ENCODE data around the gene RARA.
A peak's percentile ranks its signal among the peaks of the same experiment; 100 is the strongest.

The RARA gene

GRCh38 chr17:40347319-40348135 lies 38.5 kb downstream of the RARA start:
- no peak for DNase-seq

DNA sequence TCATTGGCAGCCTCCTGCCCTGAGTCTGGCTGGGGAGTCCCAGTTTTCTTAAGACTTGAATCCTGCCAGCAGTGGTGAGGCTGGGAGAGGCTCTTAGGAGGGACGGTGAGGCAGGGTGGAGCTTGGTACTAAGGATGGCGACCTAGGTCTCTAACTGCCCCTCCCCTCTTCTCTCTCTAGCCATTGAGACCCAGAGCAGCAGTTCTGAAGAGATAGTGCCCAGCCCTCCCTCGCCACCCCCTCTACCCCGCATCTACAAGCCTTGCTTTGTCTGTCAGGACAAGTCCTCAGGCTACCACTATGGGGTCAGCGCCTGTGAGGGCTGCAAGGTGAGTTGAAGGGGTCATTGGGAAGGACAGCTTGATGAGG lies 39.1 kb downstream of the RARA start:
- DNase-seq, result no peak

DNA sequence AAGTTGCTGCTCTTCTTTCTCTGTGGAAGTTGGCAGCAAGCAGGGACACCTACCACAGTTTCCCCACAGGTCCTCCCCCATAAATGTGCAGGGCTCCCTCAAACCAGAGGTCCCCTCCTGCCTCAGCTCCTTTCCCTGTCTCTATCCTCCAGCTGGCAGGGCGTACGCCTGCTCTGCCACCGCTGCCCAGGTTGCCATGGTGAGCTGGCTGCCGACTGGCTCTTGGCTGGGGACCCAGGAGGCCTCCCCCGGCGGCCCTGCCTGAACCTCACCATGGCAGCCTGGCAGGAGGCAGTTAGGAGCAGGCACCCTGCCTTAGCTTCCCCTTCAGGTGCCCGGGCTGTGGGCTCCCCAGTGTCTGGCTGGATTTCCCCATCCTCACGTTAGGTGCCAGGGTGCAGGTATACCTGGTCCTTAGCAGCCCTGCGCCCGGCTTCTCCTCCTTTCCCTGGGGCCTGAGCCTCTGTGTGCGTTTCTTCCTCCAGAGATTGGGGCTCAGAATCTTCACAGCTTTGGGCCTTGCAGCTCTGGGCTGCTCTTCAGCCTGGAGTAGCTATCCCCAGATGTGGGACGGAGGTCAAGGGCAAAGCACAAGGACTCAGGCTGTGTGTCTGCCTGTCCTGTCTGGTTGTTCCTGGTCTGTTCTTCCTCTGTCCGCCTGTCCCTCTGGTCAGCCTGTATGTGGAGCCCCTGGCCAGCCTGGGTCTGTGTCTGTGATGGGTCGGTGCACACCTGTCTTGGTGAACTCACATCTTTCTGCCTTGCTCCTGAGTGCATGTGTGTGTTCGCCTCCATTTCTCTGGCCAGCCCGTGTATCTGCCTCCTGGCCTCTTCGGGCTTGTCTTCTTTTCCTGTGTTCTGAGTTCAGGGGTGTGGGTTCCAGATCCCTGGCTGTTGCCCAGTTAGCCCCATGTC lies 39.8 kb downstream of the RARA start:
- DNase-seq, result no peak

DNA sequence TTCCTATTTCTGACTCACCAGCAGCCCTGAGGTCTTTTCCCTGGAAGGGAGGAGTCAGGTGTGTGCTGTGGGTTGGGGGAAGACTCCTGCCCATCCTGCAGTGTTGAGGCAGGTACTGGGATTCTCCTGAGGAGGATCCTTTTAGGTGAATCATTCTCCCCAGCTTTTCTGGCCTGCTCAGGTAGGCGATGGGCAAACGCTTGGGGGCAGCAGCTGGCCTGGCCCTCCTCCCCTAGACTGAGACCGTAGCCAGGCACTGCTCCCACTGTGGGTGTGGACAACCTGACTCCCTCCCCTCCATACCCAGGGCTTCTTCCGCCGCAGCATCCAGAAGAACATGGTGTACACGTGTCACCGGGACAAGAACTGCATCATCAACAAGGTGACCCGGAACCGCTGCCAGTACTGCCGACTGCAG lies 40.5 kb downstream of the RARA start:
- DNase-seq, result no peak

DNA sequence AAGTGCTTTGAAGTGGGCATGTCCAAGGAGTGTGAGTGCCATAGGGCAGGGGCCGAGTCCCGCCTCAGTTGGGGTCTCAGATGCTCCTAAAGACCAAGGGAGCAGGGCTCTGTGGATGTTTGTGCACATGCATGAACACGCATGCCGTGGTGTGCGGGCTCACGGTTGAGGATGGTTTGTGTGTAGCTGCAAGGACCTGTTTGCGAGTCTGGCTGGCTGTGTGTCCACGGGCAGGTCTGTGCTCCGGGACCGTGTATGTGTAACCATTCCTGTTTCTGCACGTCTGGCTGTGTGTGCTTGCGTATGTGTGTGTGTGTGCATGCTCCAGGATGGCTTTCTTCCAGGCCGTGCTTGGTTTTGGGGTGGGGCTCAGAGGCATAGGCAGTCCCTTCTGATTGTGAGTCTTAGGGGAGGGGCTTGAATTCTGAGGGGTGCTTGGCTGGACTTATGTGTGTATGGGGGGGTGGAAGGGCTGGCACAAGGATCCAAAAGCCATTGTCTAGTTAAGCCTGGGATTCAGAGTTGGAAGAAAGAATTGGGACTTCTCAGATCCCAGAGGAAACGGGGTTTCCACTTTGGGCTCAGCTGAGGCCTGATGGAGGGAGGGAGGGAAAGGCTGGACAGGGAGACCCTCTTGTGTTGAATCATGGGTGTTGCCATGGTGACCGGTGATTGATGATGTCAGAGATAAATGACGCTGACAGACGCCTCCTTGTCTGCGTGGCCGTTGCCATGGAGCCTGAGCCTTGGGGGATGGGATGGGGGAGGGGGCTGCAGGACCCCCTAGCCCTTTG lies 41.1 kb downstream of the RARA start:
- no peak for DNase-seq

DNA sequence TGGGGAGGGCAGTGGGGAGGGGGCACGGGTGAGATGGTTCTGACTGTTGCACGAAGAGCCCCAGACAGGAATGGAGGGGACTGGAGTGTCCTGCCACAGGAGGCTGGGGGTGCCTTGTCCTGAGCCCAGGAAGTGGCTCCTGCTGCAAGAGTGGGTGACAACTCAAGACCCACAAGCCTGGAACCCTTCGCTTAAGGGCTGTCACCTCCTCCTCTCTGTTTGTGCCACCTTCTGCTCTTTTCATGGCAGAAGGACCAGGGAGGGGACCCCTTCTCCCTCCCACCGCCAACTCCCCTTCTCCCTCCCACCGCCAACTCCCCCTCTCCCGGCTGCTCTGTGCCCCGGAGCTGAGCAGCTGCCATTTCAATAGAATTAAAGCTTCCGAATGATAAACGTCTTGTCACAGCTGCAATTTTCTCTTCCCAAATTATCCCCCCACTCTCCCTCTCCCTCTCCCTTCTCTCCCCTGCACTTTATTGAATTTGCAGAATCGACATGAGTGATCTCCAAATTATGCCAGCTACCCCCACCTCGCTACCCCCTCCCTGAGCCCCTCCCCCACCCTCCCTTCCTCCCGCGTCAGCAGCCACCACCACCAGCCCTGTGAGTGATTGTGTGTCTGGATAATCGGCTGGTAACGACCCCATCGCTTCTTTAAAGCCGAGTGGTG lies 41.8 kb downstream of the RARA start:
- DNase-seq, result no peak

- DNase-seq, result no peak
Measured at GRCh38 chr17:40351359-40352236, 42.6 kb downstream of the RARA start.

- DNase-seq, result no peak
Measured at GRCh38 chr17:40352237-40352778, 43.3 kb downstream of the RARA start.

DNA sequence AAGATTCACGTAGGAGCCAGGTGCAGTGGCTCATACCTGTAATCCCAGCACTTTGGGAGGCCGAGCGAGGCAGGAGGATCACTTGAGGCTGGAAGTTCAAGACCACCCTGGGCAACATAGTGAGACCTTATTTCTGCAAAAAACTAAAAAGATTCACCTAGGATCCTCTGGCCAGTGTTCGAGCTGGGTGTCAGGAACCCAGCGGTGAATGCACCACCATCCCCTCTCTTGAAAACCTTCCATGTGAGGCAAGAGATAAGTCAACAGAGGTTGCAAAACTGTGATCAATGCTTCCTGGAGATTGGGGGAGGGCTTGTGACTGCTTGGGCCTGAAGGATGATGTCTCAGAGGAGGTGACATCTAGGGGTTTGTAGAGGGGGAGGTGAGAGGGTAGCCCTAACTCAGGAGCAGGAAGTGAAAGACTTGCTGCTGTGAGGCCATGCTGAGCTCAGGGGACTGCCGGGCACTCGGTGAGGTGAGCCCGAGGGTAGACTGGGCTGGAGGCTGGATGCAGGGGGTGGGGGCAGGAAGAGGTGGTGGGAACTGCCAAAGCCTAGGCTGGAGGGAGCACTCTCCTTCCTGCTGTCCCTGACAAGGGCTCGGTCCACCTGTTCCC lies 43.9 kb downstream of the RARA start:
- no peak for DNase-seq

DNA sequence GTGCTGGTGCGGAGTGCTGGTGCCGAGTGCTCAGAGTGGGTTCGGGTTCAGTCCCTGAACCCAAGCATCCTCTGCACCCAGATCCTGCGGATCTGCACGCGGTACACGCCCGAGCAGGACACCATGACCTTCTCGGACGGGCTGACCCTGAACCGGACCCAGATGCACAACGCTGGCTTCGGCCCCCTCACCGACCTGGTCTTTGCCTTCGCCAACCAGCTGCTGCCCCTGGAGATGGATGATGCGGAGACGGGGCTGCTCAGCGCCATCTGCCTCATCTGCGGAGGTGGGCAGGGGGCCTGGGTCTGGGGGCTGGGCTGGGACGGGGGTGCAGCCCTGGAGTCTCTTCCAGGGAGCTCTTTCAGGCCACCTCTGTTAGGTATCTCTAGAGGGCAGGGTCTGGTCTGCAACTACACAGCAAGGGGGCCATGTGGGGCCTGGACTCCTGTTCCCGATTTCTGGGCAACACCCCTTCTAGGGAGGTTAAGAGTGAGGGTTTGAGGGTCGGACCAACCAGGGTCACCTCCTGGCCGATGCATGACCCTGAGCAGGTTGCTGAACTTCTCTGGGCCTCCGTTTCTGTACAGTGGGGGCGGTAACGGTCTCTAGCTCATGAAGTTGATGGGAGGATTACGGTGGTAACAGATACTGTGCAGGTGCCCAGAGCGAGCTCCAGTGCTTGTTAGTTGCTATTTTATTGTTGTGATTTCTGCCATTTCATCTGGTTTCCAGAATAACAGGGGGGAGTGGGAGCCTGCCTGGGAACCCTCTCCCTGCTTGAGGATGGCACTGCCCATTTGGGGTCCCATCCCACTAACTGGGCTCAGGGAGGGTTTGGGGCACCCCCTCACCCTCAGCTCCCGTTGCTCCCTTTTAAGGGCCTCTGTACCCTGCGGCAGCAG lies 45.5 kb downstream of the RARA start:
- DNase-seq, result no peak

GRCh38 chr17:40355123-40355803 lies 46.3 kb downstream of the RARA start:
- DNase-seq, result peak; percentile 97

GRCh38 chr17:40355804-40356758 lies 47.1 kb downstream of the RARA start:
- no peak for DNase-seq

- DNase-seq, result no peak
Measured at GRCh38 chr17:40356990-40357881, 48.3 kb downstream of the RARA start.

GRCh38 chr17:40358323-40359038 lies 49.5 kb downstream of the RARA start:
- DNase-seq, result peak; percentile 99

GRCh38 chr17:40360091-40360490 lies 51.1 kb downstream of the RARA start:
- DNase-seq, result no peak
